LNCaP clone FGC (cell line): ENCODE data around the gene ENTPD2.

Experiments used
- DNase-seq: peaks from one replicate; pipeline ENCODE4 v3.0.0-alpha.2; 2011; ENCODE audit warnings: low read depth
- H3K4me3 ChIP-seq: 2 replicates; pipeline ENCODE4 v1.5.1; 2011; ENCODE audit warnings: mild to moderate bottlenecking, low read depth, low read length, control low read depth
- CTCF ChIP-seq: IDR thresholded peaks from 2 replicates; pipeline ENCODE4 v1.5.1; 2012; ENCODE audit warnings: mild to moderate bottlenecking; ENCODE audit not compliant: control insufficient read depth, insufficient read depth; ENCODE audit errors: extremely low read depth

The ENTPD2 gene

GRCh38 chr9:137084526-137084925 is 30.7 kb upstream of the ENTPD2 start:
- H3K4me3 ChIP-seq: no peak overlapping the region
- no peak for DNase-seq
- no peak for TF ChIP-seq CTCF

GRCh38 chr9:137083394-137084004 is 29.6 kb upstream of the ENTPD2 start:
- DNase-seq: no peak
- H3K4me3 ChIP-seq: no peak overlapping the region
- TF ChIP-seq CTCF: no peak

GRCh38 chr9:137082925-137083290 is 29.0 kb upstream of the ENTPD2 start:
- no peak for DNase-seq
- no peak overlapping the region for H3K4me3 ChIP-seq
- no peak for TF ChIP-seq CTCF

- no peak for TF ChIP-seq CTCF
- H3K4me3 ChIP-seq: no peak overlapping the region
Measured at GRCh38 chr9:137082222-137082924, 28.5 kb upstream of the ENTPD2 start.

GRCh38 chr9:137080260-137081122 is 26.6 kb upstream of the ENTPD2 start:
- DNase-seq: no peak
- no peak for TF ChIP-seq CTCF

More at GRCh38 chr9:137082222-137082924, 28.5 kb upstream of the ENTPD2 start:
- no peak for DNase-seq

GRCh38 chr9:137079401-137079787 is 25.5 kb upstream of the ENTPD2 start:
- H3K4me3 ChIP-seq: no peak overlapping the region
- TF ChIP-seq CTCF: no peak
- DNase-seq: no peak

More at GRCh38 chr9:137080260-137081122, 26.6 kb upstream of the ENTPD2 start:
- H3K4me3 ChIP-seq: no peak overlapping the region
